Natural killer cell (primary cell): ENCODE data around the gene TRAT1. TPM values are rescaled to one million over a fixed set of nuclear protein-coding genes. Genes with fewer than 3 reads are reported as not detected.

Experiments
- ATAC-seq, 3 donors: fragments of 150-1000 bp in 2 of 3; fragments of 200-7000 bp in 1 of 3; cut with Tn5 transposase; 1 replicate in 1 of 3; 2 replicates in 2 of 3; pipeline ENCODE4 v1.10.0; 2021; ENCODE audit warnings: mild to moderate bottlenecking in 2 of 3, moderate library complexity in 2 of 3
- DNase-seq, 2 donors: peaks; one replicate each; pipeline versions ENCODE4 v3.0.0 to v3.0.0-alpha.2; 2013 to 2021; ENCODE audit warnings: mixed read lengths in 1 of 2
- H3K27ac ChIP-seq: one replicate; pipeline ENCODE4 v1.5.1; 2013; ENCODE audit warnings: mild to moderate bottlenecking, low read length
- H3K27me3 ChIP-seq: one replicate; pipeline ENCODE4 v1.6.1; 2013; ENCODE audit warnings: low read length; ENCODE audit not compliant: control insufficient read depth, insufficient read depth
- H3K36me3 ChIP-seq: one replicate; pipeline ENCODE4 v1.6.1; 2013; ENCODE audit warnings: low read length; ENCODE audit not compliant: control insufficient read depth, insufficient read depth
- H3K4me1 ChIP-seq: one replicate; pipeline ENCODE4 v1.6.1; 2013; ENCODE audit warnings: low read length; ENCODE audit not compliant: control insufficient read depth, insufficient read depth
- H3K4me3 ChIP-seq: one replicate; pipeline ENCODE4 v1.5.1; 2013; ENCODE audit warnings: low read length
- H3K9me3 ChIP-seq: one replicate; pipeline ENCODE4 v1.6.1; 2013; ENCODE audit warnings: low read length; ENCODE audit not compliant: control insufficient read depth, insufficient read depth
- H3K27ac Mint-ChIP-seq, 2 donors: one replicate each; pipeline ENCODE4 v1.8.0; 2022; ENCODE audit warnings: mild to moderate bottlenecking in 2 of 2, mixed read lengths in 2 of 2, moderate library complexity in 1 of 2
- H3K27me3 Mint-ChIP-seq, 2 donors: one replicate each; pipeline ENCODE4 v1.8.0; 2022; ENCODE audit warnings: low read depth in 2 of 2, mixed read lengths in 2 of 2
- H3K36me3 Mint-ChIP-seq: one replicate; pipeline ENCODE4 v1.8.0; 2022; ENCODE audit warnings: mixed read lengths
- H3K4me1 Mint-ChIP-seq, 2 donors: one replicate each; pipeline ENCODE4 v1.8.0; 2022; ENCODE audit warnings: mixed read lengths in 2 of 2
- H3K4me3 Mint-ChIP-seq: one replicate; pipeline ENCODE4 v1.8.0; 2022; ENCODE audit warnings: mild to moderate bottlenecking, moderate library complexity, mixed read lengths
- H3K9me3 Mint-ChIP-seq, 2 donors: one replicate each; pipeline ENCODE4 v1.8.0; 2022; ENCODE audit warnings: mixed read lengths in 2 of 2
- CTCF ChIP-seq: fragments of 200-600 bp; IDR thresholded peaks from one replicate; pipeline ENCODE4 v1.8.0; 2022; ENCODE audit warnings: antibody characterized with exemption
- WGBS: methylation state at CpG from one replicate; pipeline ENCODE4 v1.1.7; 2013; ENCODE audit warnings: missing lambda C conversion rate; ENCODE audit not compliant: insufficient coverage; 5-methylcytosine and 5-hydroxymethylcytosine counted together
- intact Hi-C: fragments of 100-400 bp; cut with micrococcal nuclease; formaldehyde crosslinking; loops from one replicate; pipeline ENCODE4 v1.14.2; 2022
- total RNA-seq, 4 donors: library from RNA; stranded (reverse); fragments of 120-200 nt in 1 of 4; gene quantifications; one replicate each; pipeline versions ENCODE4 v1.2.3 to v1.2.4, GENCODE V29; 2013 to 2022

The TRAT1 gene
- total RNA-seq, 3 donors from 2014 or later (not counting 1 experiment from before 2014, with no cell fraction given), result 1.6 to 9.1 (median 2.4) TPM

- Mint-ChIP-seq H3K27ac (peak overlapping the region in 1 of 2 donors; percentile 16), H3K9me3 (no peaks in the 10 kb centered on the region), H3K4me3 (no peak overlapping the region), H3K36me3 (no peaks in the 10 kb centered on the region), H3K4me1 (peaks cover 6 to 12% of the 10 kb centered on the region in 2 donors), H3K27me3 (no peaks in the 10 kb centered on the region)
- no peak overlapping the region for H3K4me3 ChIP-seq
- WGBS, result 71% methylated on average over 3 of the region's 7 CpGs
- DNase-seq, result peak in 1 of 2 donors; percentile 51
- no peaks in the 10 kb centered on the region for H3K36me3 ChIP-seq
- peak; percentile 7 to 35 (median 29) for ATAC-seq
- no peaks in the 10 kb centered on the region for H3K9me3 ChIP-seq
- intact Hi-C loops, result no loop called here
- H3K27ac ChIP-seq, result peak overlapping the region; percentile 6
- no peaks in the 10 kb centered on the region for H3K27me3 ChIP-seq
- no peak for TF ChIP-seq CTCF
- H3K4me1 ChIP-seq, result peaks cover 8% of the 10 kb centered on the region
These were observed 40.5 kb downstream of the TRAT1 start for GRCh38 chr3:108862865-108863798.

GRCh38 chr3:108863799-108864135, 41.2 kb downstream of the TRAT1 start:
- H3K27ac Mint-ChIP-seq, result no peak overlapping the region
- intact Hi-C loops, result no loop called here
- H3K36me3 ChIP-seq, result no peaks in the 10 kb centered on the region
- H3K4me1 ChIP-seq, result peaks cover 8% of the 10 kb centered on the region
- ATAC-seq, result no peak
- no peak overlapping the region for H3K27ac ChIP-seq
- no peaks in the 10 kb centered on the region for H3K27me3 ChIP-seq
- H3K4me3 Mint-ChIP-seq, result no peak overlapping the region
- no peak for TF ChIP-seq CTCF
- DNase-seq, result no peak
- peaks cover 6 to 12% of the 10 kb centered on the region in 2 donors for H3K4me1 Mint-ChIP-seq
- no peaks in the 10 kb centered on the region for H3K9me3 ChIP-seq
- WGBS, result 96% methylated on average over 6 of the region's 6 CpGs
- no peak overlapping the region for H3K4me3 ChIP-seq
- H3K36me3 Mint-ChIP-seq, result no peaks in the 10 kb centered on the region
- H3K27me3 Mint-ChIP-seq, result no peaks in the 10 kb centered on the region
- H3K9me3 Mint-ChIP-seq, result no peaks in the 10 kb centered on the region

GRCh38 chr3:108877901-108878300, 55.3 kb downstream of the TRAT1 start:
- Histone ChIP-seq H3K27ac (no peak overlapping the region), H3K27me3 (no peaks in the 10 kb centered on the region), H3K4me3 (no peak overlapping the region), H3K4me1 (no peaks in the 10 kb centered on the region), H3K9me3 (no peaks in the 10 kb centered on the region), H3K36me3 (no peaks in the 10 kb centered on the region)
- H3K4me1 Mint-ChIP-seq, result no peaks in the 10 kb centered on the region
- no peaks in the 10 kb centered on the region for H3K9me3 Mint-ChIP-seq
- no peak overlapping the region for H3K27ac Mint-ChIP-seq
- ATAC-seq, result no peak
- H3K36me3 Mint-ChIP-seq, result no peaks in the 10 kb centered on the region
- DNase-seq, result no peak
- H3K4me3 Mint-ChIP-seq, result no peak overlapping the region
- intact Hi-C loops, result no loop called here
- 60% methylated on average over 1 of the region's 1 CpG for WGBS
- peaks cover 7 to 11% of the 10 kb centered on the region in 2 donors for H3K27me3 Mint-ChIP-seq
- TF ChIP-seq CTCF, result no peak
